GM21529 (cell line): Measurements from ENCODE around the gene EHBP1L1.

Experiments
- ATAC-seq: cut with Tn5 transposase; IDR thresholded peaks from one replicate; pipeline ENCODE4 v1.9.1; 2021; ENCODE audit not compliant: unreplicated experiment

Gene EHBP1L1

DNA sequence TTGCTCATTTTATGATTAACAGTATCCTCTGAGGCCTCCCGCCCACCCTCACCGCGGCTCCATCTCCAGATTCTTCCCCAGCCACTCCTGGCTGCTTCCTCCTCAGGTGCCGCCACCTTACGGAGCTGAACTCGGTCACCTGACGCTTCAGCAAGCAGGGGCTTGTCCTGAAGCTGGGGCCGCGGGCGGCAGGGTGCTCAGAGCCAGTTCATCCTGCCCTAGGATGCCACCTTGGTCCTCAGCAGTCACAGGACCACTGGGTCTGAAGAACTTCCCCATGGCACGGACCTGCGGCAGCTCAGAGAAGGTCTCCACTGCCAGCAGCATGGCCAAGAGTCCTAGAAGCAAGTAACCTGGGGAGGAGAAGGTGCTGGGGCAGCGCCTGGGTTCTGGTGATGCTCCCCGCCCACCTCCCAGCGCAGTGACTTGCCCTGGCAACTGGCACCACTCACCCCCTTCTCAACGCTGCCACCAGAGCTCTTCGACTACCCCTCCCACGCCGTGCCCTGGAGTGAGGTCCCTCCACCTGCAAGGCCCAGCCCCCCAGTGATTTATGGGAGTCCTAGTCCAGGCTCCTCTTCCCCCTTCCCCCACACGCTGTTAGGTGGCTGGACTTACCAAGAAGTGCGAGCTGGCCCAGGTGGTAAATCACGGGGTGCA lies 17.1 kb downstream of the EHBP1L1 start:
- no peak for ATAC-seq

DNA sequence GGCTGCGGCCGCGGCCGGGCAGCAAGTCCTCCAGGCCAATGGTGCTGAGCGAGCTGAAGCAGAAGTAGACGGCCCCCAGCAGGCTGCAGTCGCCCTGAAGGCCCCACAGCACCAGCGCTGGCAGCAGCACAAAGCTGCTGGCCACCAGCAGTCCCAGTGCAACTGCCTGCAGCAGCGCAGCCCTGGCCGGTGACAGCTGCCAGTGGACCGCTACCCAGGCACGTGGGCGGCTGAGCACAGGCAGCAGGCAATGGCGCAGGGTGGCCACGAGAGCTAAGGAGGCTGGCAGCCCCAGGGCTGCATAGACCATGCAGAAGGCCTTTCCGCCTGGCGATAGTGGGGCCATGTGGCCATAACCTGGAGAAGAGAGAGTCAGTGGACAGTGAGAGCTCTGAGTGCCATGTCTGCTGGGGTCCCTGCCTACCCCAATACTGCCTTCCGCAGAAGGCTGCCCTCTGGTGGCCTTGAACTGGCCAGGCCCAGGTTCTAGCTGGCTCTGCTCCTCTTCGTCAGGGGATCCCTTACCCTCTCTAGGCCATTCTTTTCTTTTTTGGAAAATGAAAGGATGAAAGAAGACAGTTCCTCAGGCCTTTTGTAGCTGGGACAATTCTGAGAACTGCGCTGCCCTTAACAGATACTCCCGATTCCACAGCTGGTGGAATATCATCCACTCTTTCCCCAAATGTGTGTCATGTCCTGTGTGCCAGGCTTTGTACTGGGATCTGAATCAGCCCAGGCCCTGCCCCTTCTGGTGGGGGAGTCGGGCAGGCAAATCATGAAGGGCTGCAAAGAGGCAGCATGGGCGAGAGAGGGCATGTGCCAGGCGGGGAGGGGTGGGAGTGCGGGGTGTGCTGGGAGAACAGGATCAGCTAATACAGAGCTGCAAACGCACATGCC lies 17.9 kb downstream of the EHBP1L1 start:
- no peak for ATAC-seq

DNA sequence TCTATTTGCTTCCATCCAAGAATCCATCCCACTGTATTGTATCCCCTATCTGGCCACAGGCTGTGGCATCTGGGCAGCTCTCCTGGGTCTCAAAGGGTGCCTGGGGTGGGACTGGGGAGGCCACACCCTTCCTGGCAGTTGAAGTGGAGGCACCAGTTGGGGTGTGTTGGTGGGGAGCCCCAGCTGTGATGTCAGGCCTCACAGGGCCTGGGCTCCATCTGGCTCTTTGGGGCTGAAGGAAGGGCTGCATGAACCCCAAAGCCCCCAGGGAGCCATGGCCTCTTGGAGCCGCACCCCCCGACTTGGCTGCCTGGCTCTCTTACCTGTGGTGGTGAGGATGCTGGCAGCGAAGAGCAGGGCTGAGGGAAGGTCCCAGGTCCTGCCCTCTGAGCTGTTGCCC lies 19.3 kb downstream of the EHBP1L1 start:
- ATAC-seq, result no peak

DNA sequence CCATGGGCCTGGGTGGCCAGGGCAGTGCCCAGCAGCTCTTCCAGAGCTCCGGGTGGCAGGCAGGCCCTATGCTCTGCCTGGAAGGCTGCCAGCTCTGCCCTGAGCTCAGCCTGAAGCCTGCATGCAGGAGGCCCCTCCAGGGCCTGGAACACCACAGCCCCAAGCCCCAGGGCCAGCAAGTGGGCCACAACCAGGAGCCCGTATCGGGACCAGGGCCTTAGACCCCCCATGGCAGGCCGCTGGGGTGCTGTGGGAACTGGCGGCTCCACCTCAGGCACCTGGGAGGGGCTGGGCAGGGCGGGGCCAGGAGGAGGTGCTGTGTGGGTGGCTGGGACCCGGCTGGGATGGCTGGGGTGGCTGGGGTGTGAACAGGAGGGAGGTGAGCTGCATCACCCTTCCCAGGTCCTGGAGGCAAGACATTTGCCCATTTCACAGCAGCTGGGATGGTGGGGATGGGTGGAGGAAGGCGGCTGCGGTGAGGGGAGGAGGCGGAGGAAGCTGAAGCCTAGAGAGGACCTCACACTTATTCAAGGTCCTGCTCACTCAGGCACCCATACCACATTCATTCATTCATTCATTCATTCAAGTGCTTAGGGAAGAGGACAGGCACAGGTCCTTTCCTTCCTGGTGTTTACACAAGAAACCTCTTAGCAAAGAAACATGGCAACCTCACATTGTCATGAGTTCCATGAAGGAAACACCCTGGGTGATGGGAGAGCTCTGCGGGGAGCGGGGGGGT lies 19.9 kb downstream of the EHBP1L1 start, which contains the start of gene KCNK7:
Gene KCNK7 (minus strand): TSS at position 258 of the 739 bp plus-strand sequence. CDS start 28 bp downstream, at position 230.
- ATAC-seq, result no peak

DNA sequence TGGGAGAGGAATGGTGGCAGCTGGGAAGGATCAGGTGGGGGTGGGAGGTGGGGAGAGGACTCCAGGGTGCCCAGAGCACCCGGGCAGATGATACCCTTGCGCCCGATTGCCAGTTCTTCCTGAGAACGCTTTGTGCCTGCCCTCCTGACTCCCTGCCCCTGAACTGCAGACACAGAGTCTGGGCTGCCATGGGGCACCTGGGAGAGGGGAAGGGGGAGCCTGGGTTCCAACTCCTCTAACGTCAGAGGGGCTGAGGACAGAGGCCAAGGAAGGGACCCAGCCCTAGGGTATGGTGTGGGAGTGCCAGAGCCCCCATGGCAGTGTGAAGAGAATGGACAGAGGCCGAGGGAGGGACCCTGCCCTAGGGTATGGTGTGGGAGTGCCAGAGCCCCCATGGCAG lies 20.7 kb downstream of the EHBP1L1 start:
- no peak for ATAC-seq

DNA sequence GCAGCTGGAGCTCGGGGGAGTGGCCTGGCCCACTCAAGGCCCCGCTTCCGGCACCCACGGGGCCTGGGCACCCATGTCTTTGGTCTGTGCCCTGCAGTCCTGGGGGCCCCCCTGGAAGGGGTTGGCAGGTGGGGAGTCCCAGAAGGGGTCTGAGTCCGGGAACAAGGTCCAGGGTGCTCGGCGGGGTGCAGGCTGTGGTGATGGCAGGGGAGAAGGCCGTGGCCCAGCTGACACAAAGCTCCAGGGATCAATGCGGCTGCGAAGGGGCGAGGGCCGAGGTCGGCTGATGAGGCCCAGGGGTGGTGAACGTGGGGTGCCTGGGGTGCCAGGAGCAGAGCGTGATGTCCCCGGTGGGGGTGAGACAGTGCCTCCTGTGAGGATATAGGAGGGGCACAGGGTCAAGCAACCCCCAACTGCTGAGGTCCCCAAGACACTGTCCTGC lies 22.4 kb downstream of the EHBP1L1 start:
- ATAC-seq, result no peak

DNA sequence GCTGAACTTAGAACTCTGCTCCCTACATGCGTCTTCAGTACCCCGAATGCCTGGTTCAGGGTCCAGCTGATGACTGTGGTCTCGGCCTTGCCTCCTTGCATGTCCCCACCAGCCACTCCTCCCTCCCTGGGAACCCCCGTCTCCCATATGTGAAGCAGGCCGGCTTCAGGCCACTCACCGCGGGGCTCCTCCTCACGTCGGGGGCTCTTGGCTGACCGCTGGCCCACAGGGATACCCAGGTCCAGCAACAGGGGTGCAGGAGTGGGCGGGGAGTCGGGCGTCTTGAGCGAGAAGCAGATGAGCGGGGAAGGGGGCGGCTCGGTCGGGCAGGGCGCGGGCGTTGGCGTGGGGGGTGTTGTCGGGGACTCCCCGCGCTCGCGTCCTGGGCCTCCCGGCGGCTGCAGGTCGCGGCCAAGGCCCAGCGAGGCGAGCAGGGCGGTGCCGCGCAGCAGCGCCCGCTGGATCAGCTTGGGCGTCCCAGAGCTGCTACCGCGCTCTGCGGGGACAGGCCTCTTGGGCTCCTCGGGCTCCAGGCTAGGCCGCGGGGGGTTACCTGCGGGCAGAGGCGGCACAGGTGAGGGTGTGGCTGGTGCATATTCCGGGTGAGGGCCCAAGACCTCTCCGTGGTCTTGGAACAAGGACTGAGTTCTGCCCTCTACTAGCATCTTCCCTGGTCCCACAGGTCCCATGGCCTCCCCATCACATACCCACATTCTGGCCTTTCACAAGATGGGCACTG lies 23.5 kb downstream of the EHBP1L1 start:
- ATAC-seq, result no peak

DNA sequence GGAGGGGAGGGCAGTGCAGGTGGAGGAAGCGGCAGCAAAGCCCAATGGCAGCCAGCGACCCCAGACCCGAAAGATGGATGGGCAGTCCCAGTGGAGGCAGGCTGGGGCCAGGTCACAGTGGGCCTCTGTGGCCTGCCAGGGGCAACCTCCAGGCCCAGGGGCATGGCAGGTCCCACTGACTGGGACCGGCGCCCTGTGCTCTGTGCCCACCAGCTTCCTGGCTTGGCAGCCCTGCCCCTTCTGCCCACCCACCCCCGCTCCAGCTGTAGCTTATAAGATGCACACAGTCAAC lies 24.0 kb downstream of the EHBP1L1 start:
- no peak for ATAC-seq

DNA sequence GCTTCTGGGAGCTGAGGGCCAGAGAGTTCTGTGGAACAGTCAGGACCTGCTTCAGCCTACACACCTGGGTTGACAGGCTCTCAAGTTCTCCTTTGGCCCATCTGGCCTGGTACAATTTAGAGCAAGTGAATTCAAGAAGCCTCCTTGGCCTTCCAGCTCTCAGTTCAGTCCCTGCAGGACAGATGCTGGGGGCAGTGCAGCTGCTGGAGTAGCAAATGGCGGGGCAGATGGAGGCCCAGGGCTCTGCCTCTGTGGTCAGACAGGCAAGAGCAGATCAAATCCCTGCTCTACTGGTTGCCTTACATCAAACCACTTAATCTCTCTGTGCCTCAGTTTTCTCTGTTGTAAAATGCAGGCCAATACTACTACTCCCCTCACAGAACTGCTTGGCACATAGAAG lies 28.4 kb downstream of the EHBP1L1 start:
- no peak for ATAC-seq

GRCh38 chr11:65606876-65607613 lies 31.2 kb downstream of the EHBP1L1 start:
- no peak for ATAC-seq

GRCh38 chr11:65607614-65608426 lies 32.0 kb downstream of the EHBP1L1 start:
- no peak for ATAC-seq

DNA sequence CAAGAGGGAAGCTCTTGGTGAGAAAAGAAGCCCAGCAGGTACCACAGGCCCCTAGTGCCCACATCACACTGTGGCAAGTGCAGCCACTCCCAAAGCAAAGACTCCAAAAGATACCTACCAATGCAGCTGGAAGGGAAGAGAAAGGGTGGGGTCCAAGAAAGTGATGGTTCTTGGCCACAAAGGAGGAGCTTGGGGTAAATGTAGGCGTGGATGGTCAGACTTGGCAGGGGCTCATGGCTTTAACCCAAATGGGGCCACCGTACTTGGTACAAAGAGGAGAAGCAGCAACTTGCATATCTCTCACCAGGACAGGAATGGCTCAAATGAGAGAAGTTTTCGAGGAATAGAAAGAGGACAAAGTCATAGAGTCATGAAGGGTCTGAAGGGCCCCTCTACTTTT lies 33.4 kb downstream of the EHBP1L1 start:
- no peak for ATAC-seq

DNA sequence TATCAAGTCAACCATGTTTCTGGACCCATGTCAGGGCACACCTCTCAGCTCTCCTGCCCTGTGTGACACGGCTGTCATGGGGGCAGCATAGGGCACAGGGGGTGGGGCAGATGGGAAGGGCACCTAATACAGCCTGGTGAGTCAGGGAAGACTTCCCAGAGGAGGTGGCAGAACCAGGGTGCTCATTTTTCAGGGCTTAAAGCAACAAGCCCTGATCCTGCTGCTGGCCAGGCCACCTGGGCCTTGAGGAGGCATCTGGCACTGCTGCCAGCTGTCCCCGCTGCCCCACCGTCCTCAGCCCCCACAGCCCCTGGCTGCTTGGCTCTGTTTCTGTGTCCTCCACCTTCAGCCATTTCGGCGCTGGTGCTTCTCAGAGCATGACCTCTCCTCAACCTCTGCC lies 33.8 kb downstream of the EHBP1L1 start:
- ATAC-seq, result no peak

DNA sequence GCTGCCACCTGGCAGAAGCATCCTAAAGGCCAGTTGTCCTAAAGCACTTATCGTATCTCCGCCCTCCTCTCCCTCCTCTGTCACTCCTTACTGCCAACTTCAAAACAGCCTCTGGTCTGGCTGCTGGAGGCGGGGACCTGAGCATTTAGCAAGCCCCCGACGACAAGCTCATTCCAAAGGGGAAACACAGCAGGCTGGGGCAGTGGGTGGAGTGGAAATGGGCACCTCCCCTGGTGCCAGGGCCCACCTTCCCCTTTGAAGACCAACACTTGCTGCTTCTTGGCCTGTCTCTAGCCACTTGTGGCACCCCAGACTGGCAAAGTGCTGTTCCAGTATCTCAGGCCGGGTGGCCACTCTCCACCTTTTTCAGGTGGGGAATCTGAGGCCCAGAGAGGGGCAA lies 34.6 kb downstream of the EHBP1L1 start:
- no peak for ATAC-seq

GRCh38 chr11:65611028-65611757 lies 35.3 kb downstream of the EHBP1L1 start:
- ATAC-seq, result no peak

GRCh38 chr11:65611758-65612603 lies 36.1 kb downstream of the EHBP1L1 start:
- ATAC-seq, result no peak

GRCh38 chr11:65612691-65613090 lies 36.8 kb downstream of the EHBP1L1 start:
- no peak for ATAC-seq
